ENCODE measurements around the gene MUC12.

Gene MUC12

DNA sequence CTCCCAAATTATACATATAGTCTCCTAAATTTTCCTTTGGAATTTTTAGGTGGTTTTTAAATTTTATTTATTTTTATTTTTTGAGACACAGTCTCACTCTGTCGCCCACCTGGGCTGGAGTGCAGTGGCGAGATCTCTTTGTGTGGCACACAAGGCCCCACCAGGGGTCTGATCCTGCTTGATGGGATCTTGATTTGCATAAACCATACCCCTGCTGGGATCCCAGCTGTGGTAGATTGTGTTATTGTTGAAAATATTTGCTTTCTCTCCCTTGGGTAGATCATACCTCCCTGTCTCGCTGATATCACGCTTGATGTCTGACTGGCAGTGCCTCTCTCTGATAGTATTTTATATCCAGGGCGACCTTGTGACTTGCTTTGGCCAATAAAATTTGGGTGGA is 25.7 kb upstream of the MUC12 start:
- H3K4me3 ChIP-seq (replicated peaks; ENCODE audit: insufficient read depth, low read length), result no peak overlapping the region
- TF ChIP-seq POLR2AphosphoS5 (IDR thresholded peaks at IDR 0.05; ENCODE audit: low read depth), result no peak
- TF ChIP-seq, protein P1, sequence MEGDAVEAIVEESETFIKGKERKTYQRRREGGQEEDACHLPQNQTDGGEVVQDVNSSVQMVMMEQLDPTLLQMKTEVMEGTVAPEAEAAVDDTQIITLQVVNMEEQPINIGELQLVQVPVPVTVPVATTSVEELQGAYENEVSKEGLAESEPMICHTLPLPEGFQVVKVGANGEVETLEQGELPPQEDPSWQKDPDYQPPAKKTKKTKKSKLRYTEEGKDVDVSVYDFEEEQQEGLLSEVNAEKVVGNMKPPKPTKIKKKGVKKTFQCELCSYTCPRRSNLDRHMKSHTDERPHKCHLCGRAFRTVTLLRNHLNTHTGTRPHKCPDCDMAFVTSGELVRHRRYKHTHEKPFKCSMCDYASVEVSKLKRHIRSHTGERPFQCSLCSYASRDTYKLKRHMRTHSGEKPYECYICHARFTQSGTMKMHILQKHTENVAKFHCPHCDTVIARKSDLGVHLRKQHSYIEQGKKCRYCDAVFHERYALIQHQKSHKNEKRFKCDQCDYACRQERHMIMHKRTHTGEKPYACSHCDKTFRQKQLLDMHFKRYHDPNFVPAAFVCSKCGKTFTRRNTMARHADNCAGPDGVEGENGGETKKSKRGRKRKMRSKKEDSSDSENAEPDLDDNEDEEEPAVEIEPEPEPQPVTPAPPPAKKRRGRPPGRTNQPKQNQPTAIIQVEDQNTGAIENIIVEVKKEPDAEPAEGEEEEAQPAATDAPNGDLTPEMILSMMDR (IDR thresholded peaks at IDR 0.05; ENCODE audit: insufficient read depth, low read length), result no peak
- TF ChIP-seq SPI1 (IDR thresholded peaks at IDR 0.05; ENCODE audit: borderline replicate concordance, low read depth), result no peak
- no peak for DNase-seq (ENCODE audit: low read depth in 1 of 2, low spot score in 1 of 2)
- no peak overlapping the region for H3K27ac ChIP-seq (replicated peaks)
- peaks cover under 1% of the 10 kb centered on the region for H3K27me3 ChIP-seq (ENCODE audit: insufficient read depth, poor library complexity, severe bottlenecking)

DNA sequence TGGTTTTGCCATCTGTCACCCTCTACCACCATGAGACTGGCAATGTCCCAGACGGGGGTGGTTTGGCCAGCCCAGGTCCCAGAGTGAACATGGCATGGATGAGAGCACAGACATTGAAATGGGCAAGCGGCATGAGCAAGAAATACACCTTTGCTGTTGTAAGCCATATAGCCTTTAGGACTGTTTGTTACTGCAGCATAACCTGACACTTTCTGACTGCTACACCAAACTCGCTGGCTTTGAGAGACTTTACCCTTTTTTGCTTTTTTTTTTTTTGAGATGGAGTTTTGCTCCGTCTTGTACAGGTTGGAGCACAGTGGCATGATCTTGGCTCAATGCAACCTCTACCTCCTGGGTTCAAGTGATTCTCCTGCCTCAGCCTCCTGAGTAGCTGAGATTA is 25.2 kb upstream of the MUC12 start:
- H3K27me3 ChIP-seq (ENCODE audit: insufficient read depth, poor library complexity, severe bottlenecking), result peaks cover 4% of the 10 kb centered on the region

DNA sequence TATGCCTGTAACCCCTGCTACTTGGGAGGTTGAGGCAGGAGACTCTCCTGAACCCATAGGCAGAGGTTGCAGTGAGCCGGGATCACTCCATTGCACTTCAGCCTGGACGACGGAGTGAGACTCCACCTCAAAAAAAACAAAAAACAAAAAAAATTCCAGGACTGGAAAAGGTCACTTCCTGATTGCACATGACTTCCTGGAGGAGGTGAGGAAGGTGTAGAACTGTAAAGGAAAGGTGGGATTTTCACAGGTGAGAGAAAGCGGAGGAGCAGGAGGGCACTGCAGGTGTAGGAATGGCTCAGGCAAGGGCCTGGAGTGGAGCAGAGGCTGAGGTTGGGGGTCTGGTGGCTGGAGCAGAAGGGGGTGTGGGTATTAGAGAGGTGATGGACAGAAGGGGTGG is 23.3 kb upstream of the MUC12 start:
- no peak overlapping the region for H3K27ac ChIP-seq (replicated peaks)
- peaks cover 17% of the 10 kb centered on the region for H3K27me3 ChIP-seq (ENCODE audit: insufficient read depth, poor library complexity, severe bottlenecking)
- no peak for DNase-seq (ENCODE audit: low read depth in 1 of 2, low spot score in 1 of 2)
- TF ChIP-seq, protein P2, sequence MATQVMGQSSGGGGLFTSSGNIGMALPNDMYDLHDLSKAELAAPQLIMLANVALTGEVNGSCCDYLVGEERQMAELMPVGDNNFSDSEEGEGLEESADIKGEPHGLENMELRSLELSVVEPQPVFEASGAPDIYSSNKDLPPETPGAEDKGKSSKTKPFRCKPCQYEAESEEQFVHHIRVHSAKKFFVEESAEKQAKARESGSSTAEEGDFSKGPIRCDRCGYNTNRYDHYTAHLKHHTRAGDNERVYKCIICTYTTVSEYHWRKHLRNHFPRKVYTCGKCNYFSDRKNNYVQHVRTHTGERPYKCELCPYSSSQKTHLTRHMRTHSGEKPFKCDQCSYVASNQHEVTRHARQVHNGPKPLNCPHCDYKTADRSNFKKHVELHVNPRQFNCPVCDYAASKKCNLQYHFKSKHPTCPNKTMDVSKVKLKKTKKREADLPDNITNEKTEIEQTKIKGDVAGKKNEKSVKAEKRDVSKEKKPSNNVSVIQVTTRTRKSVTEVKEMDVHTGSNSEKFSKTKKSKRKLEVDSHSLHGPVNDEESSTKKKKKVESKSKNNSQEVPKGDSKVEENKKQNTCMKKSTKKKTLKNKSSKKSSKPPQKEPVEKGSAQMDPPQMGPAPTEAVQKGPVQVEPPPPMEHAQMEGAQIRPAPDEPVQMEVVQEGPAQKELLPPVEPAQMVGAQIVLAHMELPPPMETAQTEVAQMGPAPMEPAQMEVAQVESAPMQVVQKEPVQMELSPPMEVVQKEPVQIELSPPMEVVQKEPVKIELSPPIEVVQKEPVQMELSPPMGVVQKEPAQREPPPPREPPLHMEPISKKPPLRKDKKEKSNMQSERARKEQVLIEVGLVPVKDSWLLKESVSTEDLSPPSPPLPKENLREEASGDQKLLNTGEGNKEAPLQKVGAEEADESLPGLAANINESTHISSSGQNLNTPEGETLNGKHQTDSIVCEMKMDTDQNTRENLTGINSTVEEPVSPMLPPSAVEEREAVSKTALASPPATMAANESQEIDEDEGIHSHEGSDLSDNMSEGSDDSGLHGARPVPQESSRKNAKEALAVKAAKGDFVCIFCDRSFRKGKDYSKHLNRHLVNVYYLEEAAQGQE (IDR thresholded peaks at IDR 0.05; ENCODE audit: insufficient replicate concordance, low read depth), result no peak
- TF ChIP-seq SPI1 (IDR thresholded peaks at IDR 0.05; ENCODE audit: borderline replicate concordance, low read depth) (no peak), GABPA (IDR thresholded peaks at IDR 0.05; ENCODE audit: low read depth) (no peak), POLR2AphosphoS5 (IDR thresholded peaks at IDR 0.05; ENCODE audit: low read depth) (no peak)
- TF ChIP-seq, protein P1 (IDR thresholded peaks at IDR 0.05; ENCODE audit: insufficient read depth, low read length), result no peak
- no peak overlapping the region for H3K4me3 ChIP-seq (replicated peaks; ENCODE audit: insufficient read depth, low read length)

More for the DNA sequence above, 25.2 kb upstream of the MUC12 start:
- TF ChIP-seq, protein P2 (IDR thresholded peaks at IDR 0.05; ENCODE audit: insufficient replicate concordance, low read depth), result no peak
- TF ChIP-seq SPI1 (IDR thresholded peaks at IDR 0.05; ENCODE audit: borderline replicate concordance, low read depth), result no peak
- TF ChIP-seq GABPA (IDR thresholded peaks at IDR 0.05; ENCODE audit: low read depth), result no peak
- TF ChIP-seq, protein P1 (IDR thresholded peaks at IDR 0.05; ENCODE audit: insufficient read depth, low read length), result no peak
- TF ChIP-seq POLR2AphosphoS5 (IDR thresholded peaks at IDR 0.05; ENCODE audit: low read depth), result no peak
- Histone ChIP-seq H3K27ac (replicated peaks) (no peak overlapping the region), H3K4me3 (replicated peaks; ENCODE audit: insufficient read depth, low read length) (no peak overlapping the region)
- DNase-seq (ENCODE audit: low read depth in 1 of 2, low spot score in 1 of 2), result no peak

DNA sequence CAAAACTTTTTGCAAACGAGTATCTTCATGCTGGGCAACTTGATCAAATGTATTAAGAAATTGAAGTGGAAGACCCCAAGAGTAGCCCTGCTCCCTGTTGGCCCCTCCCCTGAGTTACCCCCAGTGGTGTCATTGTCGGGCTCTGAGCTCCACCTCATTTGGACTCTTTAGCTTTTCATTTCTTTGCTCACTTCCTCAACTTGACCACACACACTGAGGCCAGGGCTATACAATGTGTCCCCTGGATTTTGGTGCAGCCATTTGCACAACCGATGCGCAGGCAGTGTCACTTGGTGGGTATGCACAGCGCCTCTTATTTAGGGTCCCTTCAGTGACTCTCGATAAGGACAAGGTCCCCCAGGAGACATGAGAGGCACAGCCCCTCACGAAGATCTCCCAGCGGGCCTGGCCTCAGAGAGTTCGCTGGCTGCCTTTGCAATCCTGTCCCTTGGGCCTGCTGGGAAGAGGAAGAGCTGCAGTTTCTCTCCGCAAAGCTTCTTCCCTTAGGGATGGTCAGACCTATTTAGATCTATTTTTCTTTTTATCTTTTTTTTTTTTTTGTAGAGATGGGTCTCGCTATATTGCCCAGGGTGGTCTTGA is 22.5 kb upstream of the MUC12 start:
- no peak for DNase-seq (ENCODE audit: low read depth in 1 of 2, low spot score in 1 of 2)
- no peak overlapping the region for H3K27ac ChIP-seq (replicated peaks)
- no peak for TF ChIP-seq POLR2AphosphoS5 (IDR thresholded peaks at IDR 0.05; ENCODE audit: low read depth)
- TF ChIP-seq, protein P1 (IDR thresholded peaks at IDR 0.05; ENCODE audit: insufficient read depth, low read length), result no peak
- TF ChIP-seq GABPA (IDR thresholded peaks at IDR 0.05; ENCODE audit: low read depth), result no peak
- TF ChIP-seq, protein P2 (IDR thresholded peaks at IDR 0.05; ENCODE audit: insufficient replicate concordance, low read depth), result no peak
- TF ChIP-seq SPI1 (IDR thresholded peaks at IDR 0.05; ENCODE audit: borderline replicate concordance, low read depth), result no peak
- H3K27me3 ChIP-seq (ENCODE audit: insufficient read depth, poor library complexity, severe bottlenecking), result peaks cover 24% of the 10 kb centered on the region
- H3K4me3 ChIP-seq (replicated peaks; ENCODE audit: insufficient read depth, low read length), result no peak overlapping the region

Measured in HL-60 (cell line).